C4-2B (cell line): Measurements from ENCODE around the gene TMEM88.
A peak's percentile ranks its signal among the peaks of the same experiment; 100 is the strongest.

Experiments
- H3K27ac ChIP-seq: fragments of 450-650 bp; 2 replicates; pipeline ENCODE4 v1.5.1; 2017
- ZFX ChIP-seq: fragments of 450-650 bp; IDR thresholded peaks from 2 replicates; pipeline ENCODE4 v1.6.1; 2017
- TF ChIP-seq, protein P1 (sequence below): fragments of 450-650 bp; conservative IDR thresholded peaks from 2 replicates; pipeline ENCODE4 v1.5.1; 2017; ENCODE audit warnings: mild to moderate bottlenecking

Gene TMEM88

DNA sequence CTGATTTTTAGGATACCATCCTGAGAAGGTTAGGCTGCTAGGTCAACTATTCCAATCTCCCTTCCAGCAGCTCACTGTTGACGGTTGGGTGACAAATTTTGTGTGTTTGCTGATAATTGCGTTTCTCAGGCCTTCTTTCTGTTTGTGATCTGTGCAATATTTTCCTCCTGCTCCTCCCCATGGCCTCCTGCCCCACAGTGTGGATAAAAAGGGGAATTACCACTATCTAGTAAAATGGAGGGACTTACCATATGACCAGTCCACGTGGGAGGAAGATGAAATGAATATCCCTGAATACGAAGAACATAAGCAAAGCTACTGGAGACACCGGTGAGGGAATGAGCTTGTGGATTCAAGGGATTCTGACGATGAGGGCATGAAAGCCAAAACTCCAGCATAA lies 42.9 kb downstream of the TMEM88 start:
- H3K27ac ChIP-seq: no peak overlapping the region
- TF ChIP-seq, protein P1, sequence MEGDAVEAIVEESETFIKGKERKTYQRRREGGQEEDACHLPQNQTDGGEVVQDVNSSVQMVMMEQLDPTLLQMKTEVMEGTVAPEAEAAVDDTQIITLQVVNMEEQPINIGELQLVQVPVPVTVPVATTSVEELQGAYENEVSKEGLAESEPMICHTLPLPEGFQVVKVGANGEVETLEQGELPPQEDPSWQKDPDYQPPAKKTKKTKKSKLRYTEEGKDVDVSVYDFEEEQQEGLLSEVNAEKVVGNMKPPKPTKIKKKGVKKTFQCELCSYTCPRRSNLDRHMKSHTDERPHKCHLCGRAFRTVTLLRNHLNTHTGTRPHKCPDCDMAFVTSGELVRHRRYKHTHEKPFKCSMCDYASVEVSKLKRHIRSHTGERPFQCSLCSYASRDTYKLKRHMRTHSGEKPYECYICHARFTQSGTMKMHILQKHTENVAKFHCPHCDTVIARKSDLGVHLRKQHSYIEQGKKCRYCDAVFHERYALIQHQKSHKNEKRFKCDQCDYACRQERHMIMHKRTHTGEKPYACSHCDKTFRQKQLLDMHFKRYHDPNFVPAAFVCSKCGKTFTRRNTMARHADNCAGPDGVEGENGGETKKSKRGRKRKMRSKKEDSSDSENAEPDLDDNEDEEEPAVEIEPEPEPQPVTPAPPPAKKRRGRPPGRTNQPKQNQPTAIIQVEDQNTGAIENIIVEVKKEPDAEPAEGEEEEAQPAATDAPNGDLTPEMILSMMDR: no peak
- TF ChIP-seq ZFX: no peak

DNA sequence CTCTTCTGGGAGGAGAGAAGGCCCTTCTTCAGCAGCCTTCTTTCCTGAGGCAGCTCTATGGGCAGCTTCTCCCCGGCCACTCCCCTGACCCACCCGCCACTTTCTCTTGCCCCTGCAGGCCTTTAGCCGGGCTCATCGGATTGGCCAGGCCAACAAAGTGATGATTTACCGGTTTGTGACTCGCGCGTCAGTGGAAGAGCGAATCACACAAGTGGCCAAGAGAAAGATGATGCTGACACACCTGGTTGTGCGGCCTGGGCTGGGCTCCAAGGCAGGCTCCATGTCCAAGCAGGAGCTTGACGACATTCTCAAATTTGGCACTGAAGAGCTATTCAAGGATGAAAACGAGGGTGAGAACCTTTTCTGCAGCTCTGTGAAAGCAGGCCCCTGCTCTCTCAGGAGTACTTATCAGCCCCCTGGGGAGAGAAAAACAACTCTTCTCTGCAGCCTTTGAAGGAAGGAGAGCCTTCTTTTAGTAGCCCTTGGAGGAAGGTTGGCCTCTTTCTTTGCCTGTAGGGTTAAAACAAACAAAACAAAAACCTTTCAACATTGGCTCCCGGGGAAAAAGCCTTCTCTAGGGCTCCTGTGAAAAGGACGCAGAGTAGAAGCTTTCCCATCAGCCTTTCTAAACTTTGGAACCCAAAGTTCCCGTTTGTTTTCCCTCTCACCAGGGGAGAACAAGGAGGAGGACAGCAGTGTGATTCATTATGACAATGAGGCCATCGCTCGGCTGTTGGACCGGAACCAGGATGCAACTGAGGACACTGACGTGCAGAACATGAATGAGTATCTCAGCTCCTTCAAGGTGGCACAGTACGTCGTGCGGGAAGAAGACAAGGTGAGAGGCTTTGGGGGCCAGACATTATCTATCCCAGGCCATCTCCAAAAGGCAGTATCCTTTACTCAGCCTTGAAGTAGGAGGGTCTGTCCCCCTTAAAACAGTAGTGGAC lies 48.6 kb downstream of the TMEM88 start:
- H3K27ac ChIP-seq: peak overlapping the region; percentile 70
- TF ChIP-seq, protein P1: no peak
- TF ChIP-seq ZFX: no peak
